Measurements from ENCODE around the gene THRB.

DNA sequence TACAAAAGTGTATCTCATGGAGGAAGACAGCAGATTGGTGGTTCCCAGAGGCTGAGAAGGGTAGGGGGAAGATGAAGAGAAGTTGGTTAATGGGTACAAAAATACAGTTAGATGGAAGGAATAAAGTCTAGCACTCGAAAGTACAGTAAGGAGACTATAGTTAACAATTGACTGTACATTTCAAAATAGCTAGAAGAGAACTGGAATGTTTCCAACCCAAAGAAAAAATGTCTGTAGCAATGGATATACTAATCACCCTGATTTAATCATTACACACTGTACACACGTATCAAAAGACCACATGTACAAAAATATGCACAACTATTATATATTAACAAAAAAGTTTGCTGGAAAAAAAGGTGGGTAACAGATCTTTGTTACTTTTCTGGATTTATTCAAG, 57.3 kb downstream of the THRB start:
- no peak for TF ChIP-seq EZH2 (IDR thresholded peaks at IDR 0.05; ENCODE audit: insufficient read depth, poor library complexity, severe bottlenecking)
- TF ChIP-seq EZH2phosphoT487 (IDR thresholded peaks at IDR 0.05; ENCODE audit: insufficient read depth, low read depth): no peak

All from GM23248 (cell line).